GM12878 (cell line): ENCODE measurements around the gene VN1R5. TPM values are rescaled to one million over a fixed set of nuclear protein-coding genes. Genes with fewer than 3 reads are reported as not detected.

ENCODE experiments used
- ATAC-seq: fragments of 200-7000 bp; cut with Tn5 transposase; 3 replicates; pipeline ENCODE4 v1.9.1; 2020; ENCODE audit warnings: mild to moderate bottlenecking, moderate library complexity
- BruUV-seq: library from RNA; stranded (reverse); fragments of 400-500 nt; replicated peaks from 2 replicates; lab custom pipeline; 2021; lab: Mats Ljungman, UMichigan
- CTCF ChIA-PET: fragments of 300-600 bp; sonication (Branson Sonifier 250); formaldehyde crosslinking; extraction: SDS; loops from one replicate; lab custom pipeline; 2021; ENCODE audit warnings: inconsistent platforms; lab: Yijun Ruan, JAX
- POLR2A ChIA-PET: fragments of 350-600 bp; formaldehyde crosslinking; extraction: SDS; loops from one replicate; lab custom pipeline; 2021; ENCODE audit warnings: inconsistent platforms; lab: Charles Lee
- RAD21 ChIA-PET: fragments of 300-600 bp; sonication (Branson Sonifier 250); formaldehyde crosslinking; loops from one replicate; lab custom pipeline; 2023; ENCODE audit warnings: antibody characterized with exemption; ENCODE audit not compliant: unreplicated experiment; lab: Charles Lee
- SMC1A ChIA-PET: fragments of 300-600 bp; sonication (Branson Sonifier 250); formaldehyde crosslinking; loops from one replicate; lab custom pipeline; 2023; ENCODE audit not compliant: unreplicated experiment, uncharacterized antibody; lab: Charles Lee
- DNase-seq: peaks from one replicate; pipeline ENCODE4 v3.0.0-alpha.2; 2011; ENCODE audit warnings: low read depth, low spot score
- FAIRE-seq: peaks from 3 replicates; lab custom pipeline; 2011; peaks lifted over from hg19 to GRCh38; lab: Jason Lieb, UNC
- H2AFZ ChIP-seq: 2 replicates; pipeline ENCODE4 v1.6.0; 2011; ENCODE audit warnings: low read depth, low read length, control low read depth; ENCODE audit not compliant: control insufficient read depth
- H3K27ac ChIP-seq: 2 replicates; pipeline ENCODE4 v1.5.1; 2011; ENCODE audit warnings: control low read depth; ENCODE audit not compliant: control insufficient read depth, insufficient read depth
- H3K27me3 ChIP-seq, 2 experiments: replicated peaks in 1 of 2; 2 replicates each; pipeline versions ENCODE4 v1.6.0 to v1.6.1; 2011; ENCODE audit warnings: low read length in 1 of 2; ENCODE audit not compliant: control insufficient read depth in 2 of 2, insufficient read depth in 2 of 2
- H3K36me3 ChIP-seq, 2 experiments: 2 replicates each; pipeline ENCODE4 v1.5.1; 2011; ENCODE audit warnings: low read length in 1 of 2; ENCODE audit not compliant: control insufficient read depth in 2 of 2, insufficient read depth in 2 of 2
- H3K4me1 ChIP-seq: 2 replicates; pipeline ENCODE4 v1.6.1; 2011; ENCODE audit warnings: mild to moderate bottlenecking, low read length, moderate library complexity, mixed read lengths; ENCODE audit not compliant: control insufficient read depth, insufficient read depth
- H3K4me2 ChIP-seq: 2 replicates; pipeline ENCODE4 v1.6.0; 2011; ENCODE audit warnings: control low read depth; ENCODE audit not compliant: control insufficient read depth, insufficient read depth
- H3K4me3 ChIP-seq: fragments of 200-600 bp; sonication (generic); 2 replicates; pipeline ENCODE4 v1.5.1; 2016
- H3K79me2 ChIP-seq: 2 replicates; pipeline ENCODE4 v1.6.0; 2011; ENCODE audit warnings: low read length; ENCODE audit not compliant: control insufficient read depth, insufficient read depth
- H3K9ac ChIP-seq: 2 replicates; pipeline ENCODE4 v1.8.0; 2011; ENCODE audit warnings: low read length, control low read depth, mixed read lengths; ENCODE audit not compliant: control insufficient read depth, insufficient read depth
- H3K9me3 ChIP-seq: replicated peaks from 3 replicates; pipeline ENCODE4 v1.5.1; 2011; ENCODE audit warnings: mild to moderate bottlenecking, low read length; ENCODE audit not compliant: control insufficient read depth, insufficient read depth
- H4K20me1 ChIP-seq: 2 replicates; pipeline ENCODE4 v1.6.0; 2011; ENCODE audit not compliant: control insufficient read depth, insufficient read depth
- BRCA1 ChIP-seq: IDR thresholded peaks from 2 replicates; pipeline ENCODE4 v1.6.1; 2011; ENCODE audit warnings: low read depth, low read length, improper control_type of control experiment
- CBFB ChIP-seq: IDR thresholded peaks from 2 replicates; pipeline ENCODE4 v1.6.1; 2016; ENCODE audit warnings: antibody characterized with exemption, low read depth
- E4F1 ChIP-seq: fragments of 450-650 bp; IDR thresholded peaks from 2 replicates; pipeline ENCODE4 v1.6.1; 2018; ENCODE audit warnings: borderline replicate concordance, mild to moderate bottlenecking; ENCODE audit not compliant: partially characterized antibody
- GATAD2B ChIP-seq: fragments of 450-650 bp; conservative IDR thresholded peaks from 2 replicates; pipeline ENCODE4 v1.6.1; 2017; ENCODE audit warnings: low read depth, mild to moderate bottlenecking, moderate library complexity
- HDAC2 ChIP-seq: fragments of 200-600 bp; sonication (generic); IDR thresholded peaks from 2 replicates; pipeline ENCODE4 v1.6.1; 2017
- MXI1 ChIP-seq: fragments of 150-350 bp; IDR thresholded peaks from 2 replicates; pipeline ENCODE4 v1.6.1; 2011; ENCODE audit warnings: low read depth, mild to moderate bottlenecking, inconsistent platforms, low read length, improper control_type of control experiment
- NFIC ChIP-seq: IDR thresholded peaks from 2 replicates; pipeline ENCODE4 v1.6.1; 2012; ENCODE audit warnings: low read depth, mild to moderate bottlenecking, inconsistent platforms, low read length, moderate library complexity
- NKRF ChIP-seq: fragments of 450-650 bp; conservative IDR thresholded peaks from 2 replicates; pipeline ENCODE4 v1.6.1; 2017; ENCODE audit warnings: mild to moderate bottlenecking, moderate library complexity
- STAT3 ChIP-seq: IDR thresholded peaks from 2 replicates; pipeline ENCODE4 v1.6.1; 2011; ENCODE audit warnings: low read depth, low read length, improper control_type of control experiment
- WRNIP1 ChIP-seq: IDR thresholded peaks from 2 replicates; pipeline ENCODE4 v1.6.1; 2011; ENCODE audit warnings: low read depth, low read length, improper control_type of control experiment, borderline replicate concordance
- ZBTB4 ChIP-seq: fragments of 450-650 bp; formaldehyde crosslinking; IDR thresholded peaks from 2 replicates; pipeline ENCODE4 v1.4.0; 2022; ENCODE audit warnings: mild to moderate bottlenecking, moderate library complexity
- WGBS: methylation state at CpG from one replicate; pipeline ENCODE4 v1.1.6; 2016; ENCODE audit warnings: low lambda C conversion rate; ENCODE audit not compliant: insufficient replicate concordance, insufficient coverage; ENCODE audit errors: missing lambda C conversion rate; 5-methylcytosine and 5-hydroxymethylcytosine counted together
- in situ Hi-C: fragments of 300-500 bp; cut with MboI; formaldehyde crosslinking; loops from 9 replicates; pipeline ENCODE4 v1.14.3; 2018; ENCODE audit warnings: mixed read lengths
- intact Hi-C: fragments of 100-400 bp; cut with micrococcal nuclease; formaldehyde crosslinking; loops from one replicate; pipeline ENCODE4 v1.14.2; 2022; ENCODE audit not compliant: unreplicated experiment
- polyA plus RNA-seq, 11 experiments: library from polyadenylated mRNA; depleted of rRNA in 4 of 11; unstranded in 6 of 11; stranded (reverse) in 5 of 11; fragments of >200 nt; fragmentation: Nextera tagmentation in 4 of 11; fragmentation: Illumina TruSeq in 1 of 11; extraction: Ambion mirVana in 4 of 11; extraction: Trizol in 1 of 11; gene quantifications; 1 replicate in 1 of 11; 2 replicates in 10 of 11; pipeline versions ENCODE4 v1.2.1 to v1.2.3, GENCODE V29; 2011 to 2016; ENCODE audit warnings: inconsistent platforms in 2 of 11, missing spikeins in 2 of 11, low read depth in 1 of 11
- total RNA-seq, 4 experiments: library from RNA; depleted of rRNA in 3 of 4; stranded (reverse); fragments of >200 nt in 3 of 4; fragmentation: Illumina TruSeq in 1 of 4; extraction: Trizol in 1 of 4; gene quantifications; 2 replicates each; pipeline versions ENCODE4 v1.2.1 to v1.2.3, GENCODE V29; 2013 to 2021

VN1R5 gene
- total and polyA plus RNA-seq, 10 of the 15 experiments (the other 5 are each of a cell fraction or from before 2014, with no cell fraction given): not detected

- Histone ChIP-seq H3K36me3 (no peaks in the 10 kb centered on the region; a peak in 1 of 4 replicates), H3K27ac (no peak overlapping the region), H4K20me1 (no peaks in the 10 kb centered on the region), H3K9me3 (no peaks in the 10 kb centered on the region; the same call in 2 of the 3 replicates), H3K4me3 (no peak overlapping the region), H3K27me3 (no peaks in the 10 kb centered on the region), H3K79me2 (no peaks in the 10 kb centered on the region), H2AFZ (no peak overlapping the region), H3K9ac (no peak overlapping the region), H3K4me2 (no peak overlapping the region), H3K4me1 (no peaks in the 10 kb centered on the region)
- 59% methylated on average over 5 of the region's 5 CpGs for WGBS
- ChIA-PET CTCF (no interaction called here), SMC1A (interaction anchor here (0.8 kb wide), 1 partner anchor 96 kb away, joined by 6 read pairs; no protein-coding TSS in a partner anchor), RAD21 (no interaction called here), POLR2A (no interaction called here)
- TF ChIP-seq CBFB (no peak), ZBTB4 (no peak), MXI1 (no peak)
- ATAC-seq (no peak), FAIRE-seq (no peak), DNase-seq (no peak)
- BruUV-seq: no TSS peak
- intact Hi-C loops: no loop called here
- in situ Hi-C loops: no loop called here
These were observed 38.4 kb downstream of the VN1R5 start for GRCh38 chr1:247294282-247294681.

GRCh38 chr1:247295274-247295684 lies 39.4 kb downstream of the VN1R5 start:
- in situ Hi-C loops (no loop called here), intact Hi-C loops (no loop called here)
- BruUV-seq: no TSS peak
- DNase-seq (no peak), ATAC-seq (no peak), FAIRE-seq (no peak)
- Histone ChIP-seq H3K4me3 (no peak overlapping the region), H2AFZ (no peak overlapping the region), H3K4me2 (no peak overlapping the region), H3K9ac (no peak overlapping the region), H3K4me1 (no peaks in the 10 kb centered on the region), H3K9me3 (no peaks in the 10 kb centered on the region; the same call in 2 of the 3 replicates), H3K27me3 (no peaks in the 10 kb centered on the region), H4K20me1 (no peaks in the 10 kb centered on the region), H3K27ac (no peak overlapping the region), H3K79me2 (no peaks in the 10 kb centered on the region), H3K36me3 (no peaks in the 10 kb centered on the region; a peak in 1 of 4 replicates)
- 74% methylated on average over 6 of the region's 6 CpGs for WGBS
- RAD21 ChIA-PET: no interaction called here
- SMC1A ChIA-PET: no interaction called here
- POLR2A ChIA-PET: no interaction called here
- CTCF ChIA-PET: no interaction called here
- TF ChIP-seq NFIC (no peak), BRCA1 (no peak), E4F1 (no peak), STAT3 (no peak), NKRF (no peak), HDAC2 (no peak), GATAD2B (no peak), WRNIP1 (no peak)
